Rectal smooth muscle tissue (tissue), 1 donor: ENCODE data around the gene SPPL2C.
"Not testable (repeated sequence)": the region's sequence is repeated elsewhere in the genome, so short reads cannot be mapped to it uniquely, and the experiment has no call there.

Experiments
- H3K27ac ChIP-seq: one replicate; pipeline ENCODE4 v1.7.0; 2013; ENCODE audit warnings: low read depth, low read length, inconsistent platforms
- H3K27me3 ChIP-seq: one replicate; pipeline ENCODE4 v1.7.0; 2013; ENCODE audit warnings: low read length; ENCODE audit not compliant: control insufficient read depth, insufficient read depth
- H3K36me3 ChIP-seq: one replicate; pipeline ENCODE4 v1.7.0; 2013; ENCODE audit warnings: low read length; ENCODE audit not compliant: control insufficient read depth, insufficient read depth
- H3K4me1 ChIP-seq: one replicate; pipeline ENCODE4 v1.7.0; 2013; ENCODE audit warnings: low read length; ENCODE audit not compliant: control insufficient read depth, insufficient read depth
- H3K4me3 ChIP-seq: one replicate; pipeline ENCODE4 v1.7.0; 2013; ENCODE audit warnings: low read length
- H3K9ac ChIP-seq: one replicate; pipeline ENCODE4 v1.7.0; 2013; ENCODE audit warnings: low read length

SPPL2C gene

GRCh38 chr17:45857977-45858708, 13.5 kb downstream of the SPPL2C start:
- no peaks in the 10 kb centered on the region for H3K4me1 ChIP-seq
- no peak overlapping the region for H3K27ac ChIP-seq
- H3K4me3 ChIP-seq = no peak overlapping the region
- no peak overlapping the region for H3K9ac ChIP-seq
- no peaks in the 10 kb centered on the region for H3K27me3 ChIP-seq
- no peaks in the 10 kb centered on the region for H3K36me3 ChIP-seq

- Histone ChIP-seq H3K27me3 (no peaks in the 10 kb centered on the region), H3K27ac (no peak overlapping the region), H3K9ac (no peak overlapping the region)
Observed at GRCh38 chr17:45861165-45861564, 16.5 kb downstream of the SPPL2C start.

GRCh38 chr17:45862127-45862526, 17.4 kb downstream of the SPPL2C start:
- not testable (repeated sequence) for H3K9ac ChIP-seq, H3K4me1 ChIP-seq, H3K27ac ChIP-seq, H3K27me3 ChIP-seq, H3K4me3 ChIP-seq, H3K36me3 ChIP-seq

More at GRCh38 chr17:45861165-45861564, 16.5 kb downstream of the SPPL2C start:
- H3K4me1 ChIP-seq = no peaks in the 10 kb centered on the region
- H3K4me3 ChIP-seq = no peak overlapping the region
- no peaks in the 10 kb centered on the region for H3K36me3 ChIP-seq

- Histone ChIP-seq H3K27me3 (no peaks in the 10 kb centered on the region), H3K36me3 (no peaks in the 10 kb centered on the region), H3K4me1 (no peaks in the 10 kb centered on the region), H3K27ac (no peak overlapping the region), H3K4me3 (no peak overlapping the region), H3K9ac (no peak overlapping the region)
Observed at GRCh38 chr17:45863857-45864654, 19.4 kb downstream of the SPPL2C start.

GRCh38 chr17:45867171-45867570, 22.5 kb downstream of the SPPL2C start:
- no peak overlapping the region for H3K4me3 ChIP-seq
- no peak overlapping the region for H3K27ac ChIP-seq
- no peaks in the 10 kb centered on the region for H3K27me3 ChIP-seq
- no peak overlapping the region for H3K9ac ChIP-seq
- no peaks in the 10 kb centered on the region for H3K36me3 ChIP-seq
- H3K4me1 ChIP-seq = no peaks in the 10 kb centered on the region

- H3K9ac ChIP-seq = no peak overlapping the region
Observed at GRCh38 chr17:45867702-45868101, 23.0 kb downstream of the SPPL2C start.

GRCh38 chr17:45868276-45868675, 23.6 kb downstream of the SPPL2C start:
- H3K4me1 ChIP-seq = no peaks in the 10 kb centered on the region
- H3K27ac ChIP-seq = no peak overlapping the region
- H3K36me3 ChIP-seq = no peaks in the 10 kb centered on the region
- no peak overlapping the region for H3K4me3 ChIP-seq
- H3K9ac ChIP-seq = no peak overlapping the region
- H3K27me3 ChIP-seq = no peaks in the 10 kb centered on the region

More at GRCh38 chr17:45867702-45868101, 23.0 kb downstream of the SPPL2C start:
- Histone ChIP-seq H3K4me1 (no peaks in the 10 kb centered on the region), H3K4me3 (no peak overlapping the region), H3K27ac (no peak overlapping the region), H3K36me3 (no peaks in the 10 kb centered on the region), H3K27me3 (no peaks in the 10 kb centered on the region)

GRCh38 chr17:45869676-45870341, 25.1 kb downstream of the SPPL2C start:
- Histone ChIP-seq H3K36me3 (no peaks in the 10 kb centered on the region), H3K4me1 (no peaks in the 10 kb centered on the region), H3K4me3 (no peak overlapping the region), H3K27me3 (no peaks in the 10 kb centered on the region), H3K9ac (no peak overlapping the region), H3K27ac (no peak overlapping the region)

- H3K9ac ChIP-seq = no peak overlapping the region
Observed at GRCh38 chr17:45870342-45870974, 25.8 kb downstream of the SPPL2C start.

GRCh38 chr17:45871718-45872117, 27.0 kb downstream of the SPPL2C start:
- H3K4me3 ChIP-seq = no peak overlapping the region
- no peak overlapping the region for H3K9ac ChIP-seq
- H3K4me1 ChIP-seq = no peaks in the 10 kb centered on the region
- no peak overlapping the region for H3K27ac ChIP-seq
- no peaks in the 10 kb centered on the region for H3K27me3 ChIP-seq
- no peaks in the 10 kb centered on the region for H3K36me3 ChIP-seq

More at GRCh38 chr17:45870342-45870974, 25.8 kb downstream of the SPPL2C start:
- Histone ChIP-seq H3K4me3 (no peak overlapping the region), H3K36me3 (no peaks in the 10 kb centered on the region), H3K4me1 (no peaks in the 10 kb centered on the region), H3K27me3 (no peaks in the 10 kb centered on the region), H3K27ac (no peak overlapping the region)

GRCh38 chr17:45873728-45874127, 29.0 kb downstream of the SPPL2C start:
- Histone ChIP-seq H3K27ac (no peak overlapping the region), H3K27me3 (no peaks in the 10 kb centered on the region), H3K9ac (no peak overlapping the region), H3K4me1 (no peaks in the 10 kb centered on the region), H3K36me3 (no peaks in the 10 kb centered on the region), H3K4me3 (no peak overlapping the region)

GRCh38 chr17:45874151-45874550, 29.5 kb downstream of the SPPL2C start:
- H3K9ac ChIP-seq = no peak overlapping the region
- no peak overlapping the region for H3K27ac ChIP-seq
- H3K36me3 ChIP-seq = no peaks in the 10 kb centered on the region
- H3K4me3 ChIP-seq = no peak overlapping the region
- H3K4me1 ChIP-seq = no peaks in the 10 kb centered on the region
- H3K27me3 ChIP-seq = no peaks in the 10 kb centered on the region
